B cell (primary cell): ENCODE measurements around the gene PROM2.

Experiments used
- EZH2 ChIP-seq: IDR thresholded peaks from 2 replicates; pipeline ENCODE4 v1.6.1; 2012; ENCODE audit warnings: borderline replicate concordance, low read depth, mild to moderate bottlenecking, moderate library complexity, low read length; ENCODE audit not compliant: insufficient read depth, poor library complexity, severe bottlenecking
- TF ChIP-seq, protein P1 (sequence below): fragments of 200-600 bp; IDR thresholded peaks from one replicate; pipeline ENCODE4 v1.8.0; 2022; ENCODE audit warnings: antibody characterized with exemption, mild to moderate bottlenecking

DNA sequence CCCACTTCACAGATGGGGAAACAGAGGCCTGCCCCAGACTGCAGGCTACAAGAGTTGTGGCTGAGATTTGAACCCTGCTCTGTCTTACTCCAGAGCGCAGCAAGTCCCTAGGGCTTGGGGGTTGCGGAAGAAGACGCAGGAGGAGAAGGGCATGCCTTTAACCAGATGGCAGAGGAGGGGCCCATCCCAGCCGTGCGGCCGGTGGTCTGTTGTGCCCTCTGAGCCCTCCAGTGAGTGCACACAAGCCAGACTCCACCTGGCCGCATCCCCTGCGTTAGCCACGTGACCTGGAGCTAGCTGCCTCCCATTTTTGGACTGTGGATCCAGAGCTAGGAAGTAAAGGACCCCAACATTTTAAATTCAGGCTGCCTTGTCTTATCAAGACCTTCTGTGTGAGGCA lies 25.7 kb downstream of the PROM2 start:
- TF ChIP-seq, protein P1, sequence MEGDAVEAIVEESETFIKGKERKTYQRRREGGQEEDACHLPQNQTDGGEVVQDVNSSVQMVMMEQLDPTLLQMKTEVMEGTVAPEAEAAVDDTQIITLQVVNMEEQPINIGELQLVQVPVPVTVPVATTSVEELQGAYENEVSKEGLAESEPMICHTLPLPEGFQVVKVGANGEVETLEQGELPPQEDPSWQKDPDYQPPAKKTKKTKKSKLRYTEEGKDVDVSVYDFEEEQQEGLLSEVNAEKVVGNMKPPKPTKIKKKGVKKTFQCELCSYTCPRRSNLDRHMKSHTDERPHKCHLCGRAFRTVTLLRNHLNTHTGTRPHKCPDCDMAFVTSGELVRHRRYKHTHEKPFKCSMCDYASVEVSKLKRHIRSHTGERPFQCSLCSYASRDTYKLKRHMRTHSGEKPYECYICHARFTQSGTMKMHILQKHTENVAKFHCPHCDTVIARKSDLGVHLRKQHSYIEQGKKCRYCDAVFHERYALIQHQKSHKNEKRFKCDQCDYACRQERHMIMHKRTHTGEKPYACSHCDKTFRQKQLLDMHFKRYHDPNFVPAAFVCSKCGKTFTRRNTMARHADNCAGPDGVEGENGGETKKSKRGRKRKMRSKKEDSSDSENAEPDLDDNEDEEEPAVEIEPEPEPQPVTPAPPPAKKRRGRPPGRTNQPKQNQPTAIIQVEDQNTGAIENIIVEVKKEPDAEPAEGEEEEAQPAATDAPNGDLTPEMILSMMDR: no peak
- TF ChIP-seq EZH2: no peak
